HL-60/S4 treated with retinoic acid at 250 ng/mL for 4 days and 3 days (cell line): ENCODE results near the gene DEAF1.

Experiments
- in situ Hi-C: fragments of 300-500 bp; cut with MboI; formaldehyde crosslinking; loops from 2 replicates; pipeline ENCODE4 v1.7.0; 2022; ENCODE audit warnings: low sequenced_read_pairs

Gene DEAF1

GRCh38 chr11:721741-722345 is 26.8 kb upstream of the DEAF1 start:
- in situ Hi-C loops = no loop called here

GRCh38 chr11:721247-721740 is 26.3 kb upstream of the DEAF1 start:
- in situ Hi-C loops = no loop called here

- in situ Hi-C loops = no loop called here
Measured at GRCh38 chr11:720642-721246, 25.7 kb upstream of the DEAF1 start.

- in situ Hi-C loops = no loop called here
Measured at GRCh38 chr11:720017-720641, 25.1 kb upstream of the DEAF1 start.

- in situ Hi-C loops = no loop called here
Measured at GRCh38 chr11:719214-720016, 24.4 kb upstream of the DEAF1 start.

GRCh38 chr11:714436-714835 is 19.4 kb upstream of the DEAF1 start:
- in situ Hi-C loops = no loop called here

GRCh38 chr11:709109-709997 is 14.3 kb upstream of the DEAF1 start:
- in situ Hi-C loops = no loop called here

GRCh38 chr11:708511-708910 is 13.5 kb upstream of the DEAF1 start:
- in situ Hi-C loops = no loop called here

GRCh38 chr11:707817-708420 is 12.9 kb upstream of the DEAF1 start:
- in situ Hi-C loops = no loop called here

GRCh38 chr11:706957-707816 is 12.2 kb upstream of the DEAF1 start:
- in situ Hi-C loops = no loop called here

- in situ Hi-C loops = no loop called here
Measured at GRCh38 chr11:706439-706956, 11.5 kb upstream of the DEAF1 start.

GRCh38 chr11:705646-706438 is 10.8 kb upstream of the DEAF1 start, which contains the start of gene EPS8L2:
EPS8L2 (plus strand) TSS chr11:706231; CDS start chr11:709408, 3,177 bp downstream.
- in situ Hi-C loops = no loop called here

- in situ Hi-C loops = no loop called here
Measured at GRCh38 chr11:704781-705645, 10.0 kb upstream of the DEAF1 start.

- in situ Hi-C loops = no loop called here
Measured at GRCh38 chr11:704228-704674, 9.2 kb upstream of the DEAF1 start.

GRCh38 chr11:703506-703905 is 8.5 kb upstream of the DEAF1 start:
- in situ Hi-C loops = no loop called here

- in situ Hi-C loops = no loop called here
Measured at GRCh38 chr11:702462-703461, 7.7 kb upstream of the DEAF1 start.
